ENCODE measurements around the gene PRPF40B.

The PRPF40B gene

DNA sequence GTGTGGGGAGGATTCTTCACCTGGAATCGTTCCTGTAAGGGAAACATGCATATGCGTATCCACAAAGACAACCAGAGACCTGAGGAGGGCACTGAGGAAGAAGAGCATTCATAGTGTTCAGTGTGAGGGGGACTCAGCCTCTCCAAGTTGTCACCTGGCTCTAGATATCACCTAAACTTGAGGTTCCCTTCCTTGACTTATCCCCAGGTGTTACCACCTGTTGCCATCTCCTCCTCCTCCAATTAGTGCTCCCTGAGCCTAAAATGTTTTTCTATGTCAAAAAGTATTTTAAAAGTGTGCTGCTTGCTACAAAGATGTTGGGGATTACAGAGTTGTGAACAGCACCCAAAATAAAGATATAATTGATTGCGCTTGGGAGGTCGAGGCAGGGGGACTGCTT is 42.8 kb downstream of the PRPF40B start:
- Histone ChIP-seq H4K8ac (ENCODE audit: low read depth, low read length) (no peak overlapping the region), H3K9ac (ENCODE audit: low read depth, low read length, poor library complexity) (no peak overlapping the region), H2BK15ac (ENCODE audit: low read length) (no peak overlapping the region), H3K27ac (replicated peaks; ENCODE audit: low read length) (no peak overlapping the region), H3K4me2 (ENCODE audit: insufficient read depth, low read length, poor library complexity, severe bottlenecking) (no peak overlapping the region), H2BK12ac (ENCODE audit: low read length) (no peak overlapping the region), H3K23ac (ENCODE audit: low read depth, low read length, poor library complexity) (no peak overlapping the region), H3K18ac (ENCODE audit: low read length) (no peak overlapping the region), H2AFZ (ENCODE audit: low read length) (no peak overlapping the region), H4K91ac (ENCODE audit: low read depth, low read length, poor library complexity) (no peak overlapping the region), H2AK5ac (ENCODE audit: low read depth, low read length) (no peak overlapping the region), H3K27me3 (ENCODE audit: control insufficient read depth in 3 of 3, insufficient read depth in 3 of 3, low read depth in 1 of 3, low read length in 3 of 3) (no peaks in the 10 kb centered on the region), H3K36me3 (replicated peaks in 1 of 2; ENCODE audit: control insufficient read depth in 2 of 2, insufficient read depth in 2 of 2, low read length in 2 of 2) (peaks cover 0 to 24% of the 10 kb centered on the region in 2 donors), H2BK120ac (ENCODE audit: low read depth, low read length) (no peak overlapping the region), H3K9me3 (replicated peaks in 1 of 2; ENCODE audit: control insufficient read depth in 2 of 2, insufficient read depth in 1 of 2, low read depth in 1 of 2, low read length in 2 of 2) (peaks cover 0 to 1% of the 10 kb centered on the region in 2 donors), H3K4ac (ENCODE audit: low read length) (no peak overlapping the region), H3K4me1 (ENCODE audit: control insufficient read depth in 2 of 2, insufficient read depth in 1 of 2, low read depth in 1 of 2, low read length in 2 of 2) (peaks cover 2 to 14% of the 10 kb centered on the region in 2 donors), H3K14ac (ENCODE audit: low read length) (no peak overlapping the region), H3K4me3 (ENCODE audit: low read length in 2 of 2) (no peak overlapping the region), H3K79me1 (ENCODE audit: low read depth, low read length) (no peaks in the 10 kb centered on the region), H2BK5ac (ENCODE audit: low read length) (no peak overlapping the region)
- no CpG with 5 or more reads among the region's 4 CpGs for WGBS, 2 donors (ENCODE audit: extremely low coverage in 2 of 2, insufficient read length in 2 of 2, insufficient replicate concordance in 1 of 2)
- no peak for DNase-seq (ENCODE audit: low spot score)

DNA sequence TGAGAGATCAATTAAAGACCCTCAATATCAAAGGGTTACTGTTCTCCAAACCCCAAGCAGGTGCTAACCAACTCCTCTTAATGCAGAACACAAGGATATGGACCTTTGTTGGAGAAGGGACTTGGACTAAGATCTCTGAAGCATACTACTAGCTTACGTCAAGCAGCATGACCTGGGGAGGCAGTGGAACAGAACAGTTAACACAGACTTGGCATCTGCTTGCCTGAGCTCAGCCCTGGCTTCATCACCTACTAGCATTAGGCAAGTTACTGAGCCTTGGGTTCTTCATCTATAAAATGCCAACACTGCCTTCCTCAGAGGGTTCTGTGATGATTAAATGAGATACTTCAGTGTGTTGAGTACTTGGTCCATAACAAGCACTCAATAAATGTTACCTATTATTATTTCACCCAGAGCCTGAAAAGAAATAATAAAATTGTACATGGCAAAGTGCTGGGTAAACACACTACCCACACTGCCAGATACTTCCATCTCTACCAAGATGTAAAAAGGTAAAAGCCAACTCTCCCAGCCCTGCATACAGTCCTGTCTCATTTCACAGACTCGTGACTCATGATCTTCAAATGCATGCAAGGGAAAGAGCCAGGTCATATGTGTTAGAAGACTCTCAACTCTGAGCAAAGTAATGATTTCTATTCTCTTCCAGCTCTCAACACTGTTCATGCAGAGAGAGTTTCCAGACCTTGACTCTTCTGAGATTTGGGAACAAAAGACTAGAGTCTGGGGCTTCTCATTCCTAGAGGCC is 44.1 kb downstream of the PRPF40B start:
- H2AK5ac ChIP-seq (ENCODE audit: low read depth, low read length) = no peak overlapping the region
- no peak overlapping the region for H2AFZ ChIP-seq (ENCODE audit: low read length)
- no peak overlapping the region for H3K4ac ChIP-seq (ENCODE audit: low read length)
- no peak overlapping the region for H4K91ac ChIP-seq (ENCODE audit: low read depth, low read length, poor library complexity)
- H2BK120ac ChIP-seq (ENCODE audit: low read depth, low read length) = no peak overlapping the region
- peaks cover 0 to 1% of the 10 kb centered on the region in 2 donors for H3K9me3 ChIP-seq (replicated peaks in 1 of 2; ENCODE audit: control insufficient read depth in 2 of 2, insufficient read depth in 1 of 2, low read depth in 1 of 2, low read length in 2 of 2)
- no peaks in the 10 kb centered on the region for H3K79me1 ChIP-seq (ENCODE audit: low read depth, low read length)
- no peak overlapping the region for H3K18ac ChIP-seq (ENCODE audit: low read length)
- DNase-seq (ENCODE audit: low spot score) = no peak
- H2BK15ac ChIP-seq (ENCODE audit: low read length) = no peak overlapping the region
- WGBS, 2 donors (ENCODE audit: extremely low coverage in 2 of 2, insufficient read length in 2 of 2, insufficient replicate concordance in 1 of 2) = no CpG with 5 or more reads among the region's 2 CpGs
- H3K4me3 ChIP-seq (ENCODE audit: low read length in 2 of 2) = no peak overlapping the region
- no peaks in the 10 kb centered on the region for H3K27me3 ChIP-seq (ENCODE audit: control insufficient read depth in 3 of 3, insufficient read depth in 3 of 3, low read depth in 1 of 3, low read length in 3 of 3)
- no peak overlapping the region for H3K14ac ChIP-seq (ENCODE audit: low read length)
- H3K36me3 ChIP-seq (replicated peaks in 1 of 2; ENCODE audit: control insufficient read depth in 2 of 2, insufficient read depth in 2 of 2, low read length in 2 of 2) = peaks cover 0 to 11% of the 10 kb centered on the region in 2 donors
- no peak overlapping the region for H2BK12ac ChIP-seq (ENCODE audit: low read length)
- no peak overlapping the region for H2BK5ac ChIP-seq (ENCODE audit: low read length)
- peaks cover 3 to 10% of the 10 kb centered on the region in 2 donors for H3K4me1 ChIP-seq (ENCODE audit: control insufficient read depth in 2 of 2, insufficient read depth in 1 of 2, low read depth in 1 of 2, low read length in 2 of 2)
- no peak overlapping the region for H3K4me2 ChIP-seq (ENCODE audit: insufficient read depth, low read length, poor library complexity, severe bottlenecking)
- no peak overlapping the region for H3K9ac ChIP-seq (ENCODE audit: low read depth, low read length, poor library complexity)
- H3K23ac ChIP-seq (ENCODE audit: low read depth, low read length, poor library complexity) = no peak overlapping the region
- no peak overlapping the region for H3K27ac ChIP-seq (replicated peaks; ENCODE audit: low read length)
- no peak overlapping the region for H4K8ac ChIP-seq (ENCODE audit: low read depth, low read length)

DNA sequence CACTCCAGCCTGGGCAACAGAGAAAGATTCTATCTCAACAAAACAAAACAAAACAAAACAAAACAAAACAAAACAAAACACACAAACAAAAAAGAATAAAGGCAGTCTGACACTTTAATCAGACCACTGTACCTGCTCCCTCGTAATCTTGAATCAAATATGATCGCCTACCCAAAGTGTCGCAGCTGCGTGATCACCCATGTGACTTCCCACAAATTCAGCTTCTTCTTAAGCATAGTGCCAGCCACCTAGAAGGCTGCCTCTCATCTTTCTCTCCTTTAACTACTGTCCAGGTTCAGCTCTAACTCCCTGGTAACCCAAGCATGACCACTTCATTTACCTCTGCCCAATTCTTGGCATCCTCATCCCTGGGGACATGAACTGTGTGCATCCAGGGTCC is 46.4 kb downstream of the PRPF40B start:
- Histone ChIP-seq H3K23ac (ENCODE audit: low read depth, low read length, poor library complexity) (no peak overlapping the region), H3K27ac (replicated peaks; ENCODE audit: low read length) (no peak overlapping the region), H3K18ac (ENCODE audit: low read length) (no peak overlapping the region), H3K4me1 (ENCODE audit: control insufficient read depth in 2 of 2, insufficient read depth in 1 of 2, low read depth in 1 of 2, low read length in 2 of 2) (peaks cover 15 to 18% of the 10 kb centered on the region in 2 donors), H2BK120ac (ENCODE audit: low read depth, low read length) (no peak overlapping the region), H4K8ac (ENCODE audit: low read depth, low read length) (no peak overlapping the region), H3K4ac (ENCODE audit: low read length) (no peak overlapping the region), H3K27me3 (ENCODE audit: control insufficient read depth in 3 of 3, insufficient read depth in 3 of 3, low read depth in 1 of 3, low read length in 3 of 3) (no peaks in the 10 kb centered on the region), H2BK12ac (ENCODE audit: low read length) (no peak overlapping the region), H3K36me3 (replicated peaks in 1 of 2; ENCODE audit: control insufficient read depth in 2 of 2, insufficient read depth in 2 of 2, low read length in 2 of 2) (peaks cover 0 to 9% of the 10 kb centered on the region in 2 donors), H2BK15ac (ENCODE audit: low read length) (no peak overlapping the region), H2AFZ (ENCODE audit: low read length) (no peak overlapping the region), H2AK5ac (ENCODE audit: low read depth, low read length) (no peak overlapping the region), H2BK5ac (ENCODE audit: low read length) (no peak overlapping the region), H3K4me3 (ENCODE audit: low read length in 2 of 2) (no peak overlapping the region), H4K91ac (ENCODE audit: low read depth, low read length, poor library complexity) (no peak overlapping the region), H3K9me3 (replicated peaks in 1 of 2; ENCODE audit: control insufficient read depth in 2 of 2, insufficient read depth in 1 of 2, low read depth in 1 of 2, low read length in 2 of 2) (no peaks in the 10 kb centered on the region), H3K79me1 (ENCODE audit: low read depth, low read length) (no peaks in the 10 kb centered on the region), H3K14ac (ENCODE audit: low read length) (no peak overlapping the region), H3K9ac (ENCODE audit: low read depth, low read length, poor library complexity) (no peak overlapping the region), H3K4me2 (ENCODE audit: insufficient read depth, low read length, poor library complexity, severe bottlenecking) (no peak overlapping the region)
- DNase-seq (ENCODE audit: low spot score) = no peak
- no CpG with 5 or more reads among the region's 4 CpGs for WGBS, 2 donors (ENCODE audit: extremely low coverage in 2 of 2, insufficient read length in 2 of 2, insufficient replicate concordance in 1 of 2)

DNA sequence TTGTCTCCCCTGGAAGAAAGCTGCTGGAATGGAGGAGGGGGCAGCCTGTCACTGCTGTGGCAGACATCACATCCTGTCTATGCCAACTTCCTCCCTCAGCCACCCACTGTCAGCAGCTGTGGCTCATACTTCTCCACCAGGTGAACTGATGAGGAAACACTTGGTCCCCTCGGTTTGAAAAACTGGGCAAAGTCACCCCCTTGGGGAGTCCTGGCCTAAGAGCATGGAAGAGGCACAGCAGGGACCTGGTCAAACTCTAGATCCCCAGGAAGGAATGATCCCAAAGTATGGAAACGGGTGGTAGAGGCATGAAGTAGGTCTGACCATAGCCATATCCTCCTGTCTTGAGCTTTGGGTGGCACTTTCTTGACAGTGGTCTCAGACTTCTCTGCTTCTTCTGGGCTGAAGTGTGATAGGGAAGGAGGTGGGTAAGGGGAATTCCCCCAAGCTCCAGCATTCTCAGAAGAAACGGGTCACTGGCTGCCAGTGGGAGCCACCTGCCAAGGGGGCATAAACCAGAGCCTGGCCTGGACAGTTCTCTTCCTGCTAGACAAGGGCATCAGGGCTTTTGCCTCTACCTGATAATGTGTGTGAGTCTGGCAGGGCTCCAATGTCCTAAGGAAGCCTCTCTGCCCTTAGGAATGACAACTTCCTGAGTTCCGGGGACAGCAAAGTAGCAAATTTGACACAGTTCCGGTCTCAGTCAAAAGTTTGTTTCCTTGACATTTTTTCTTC is 47.8 kb downstream of the PRPF40B start:
- no peak overlapping the region for H3K18ac ChIP-seq (ENCODE audit: low read length)
- no peak overlapping the region for H4K8ac ChIP-seq (ENCODE audit: low read depth, low read length)
- no peak overlapping the region for H2BK12ac ChIP-seq (ENCODE audit: low read length)
- no peak overlapping the region for H3K27ac ChIP-seq (replicated peaks; ENCODE audit: low read length)
- peaks cover 15 to 18% of the 10 kb centered on the region in 2 donors for H3K4me1 ChIP-seq (ENCODE audit: control insufficient read depth in 2 of 2, insufficient read depth in 1 of 2, low read depth in 1 of 2, low read length in 2 of 2)
- no peak for DNase-seq (ENCODE audit: low spot score)
- H3K14ac ChIP-seq (ENCODE audit: low read length) = no peak overlapping the region
- H2BK5ac ChIP-seq (ENCODE audit: low read length) = no peak overlapping the region
- H3K79me1 ChIP-seq (ENCODE audit: low read depth, low read length) = no peaks in the 10 kb centered on the region
- no peak overlapping the region for H3K4ac ChIP-seq (ENCODE audit: low read length)
- H3K27me3 ChIP-seq (ENCODE audit: control insufficient read depth in 3 of 3, insufficient read depth in 3 of 3, low read depth in 1 of 3, low read length in 3 of 3) = no peaks in the 10 kb centered on the region
- WGBS, 2 donors (ENCODE audit: extremely low coverage in 2 of 2, insufficient read length in 2 of 2, insufficient replicate concordance in 1 of 2) = no CpG with 5 or more reads among the region's 5 CpGs
- no peak overlapping the region for H2AFZ ChIP-seq (ENCODE audit: low read length)
- H2BK15ac ChIP-seq (ENCODE audit: low read length) = no peak overlapping the region
- no peak overlapping the region for H3K4me2 ChIP-seq (ENCODE audit: insufficient read depth, low read length, poor library complexity, severe bottlenecking)
- H3K9me3 ChIP-seq (replicated peaks in 1 of 2; ENCODE audit: control insufficient read depth in 2 of 2, insufficient read depth in 1 of 2, low read depth in 1 of 2, low read length in 2 of 2) = no peaks in the 10 kb centered on the region
- no peak overlapping the region for H4K91ac ChIP-seq (ENCODE audit: low read depth, low read length, poor library complexity)
- H3K23ac ChIP-seq (ENCODE audit: low read depth, low read length, poor library complexity) = no peak overlapping the region
- peaks cover 0 to under 1% of the 10 kb centered on the region in 2 donors for H3K36me3 ChIP-seq (replicated peaks in 1 of 2; ENCODE audit: control insufficient read depth in 2 of 2, insufficient read depth in 2 of 2, low read length in 2 of 2)
- no peak overlapping the region for H2BK120ac ChIP-seq (ENCODE audit: low read depth, low read length)
- H3K4me3 ChIP-seq (ENCODE audit: low read length in 2 of 2) = peak overlapping the region in 1 of 2 donors; percentile 19
- no peak overlapping the region for H2AK5ac ChIP-seq (ENCODE audit: low read depth, low read length)
- H3K9ac ChIP-seq (ENCODE audit: low read depth, low read length, poor library complexity) = no peak overlapping the region

Data from neuronal stem cell (in vitro differentiated cells).